Esophagus squamous epithelium (tissue), 5 donors: ENCODE data around the gene DNAH2. TPM values are rescaled to one million over a fixed set of nuclear protein-coding genes. Genes with fewer than 3 reads are reported as not detected.

Experiments used
- DNase-seq: peaks from one replicate; lab custom pipeline; 2025; lab: John Stamatoyannopoulos, UW
- H3K27ac ChIP-seq, 4 donors: fragments of 200-600 bp; sonication (generic); one replicate each; pipeline ENCODE4 v1.5.1; 2016 to 2019; ENCODE audit warnings: mild to moderate bottlenecking in 1 of 4
- H3K27me3 ChIP-seq, 4 donors: fragments of 200-600 bp; sonication (generic); 1 replicate in 3 of 4; 2 replicates in 1 of 4; pipeline versions ENCODE4 v1.5.1 to v1.6.0; 2017 to 2021; ENCODE audit warnings: antibody characterized with exemption in 1 of 4
- H3K36me3 ChIP-seq, 3 donors: fragments of 200-600 bp; sonication (generic); one replicate each; pipeline ENCODE4 v1.5.1; 2016 to 2019
- H3K4me1 ChIP-seq, 3 donors: fragments of 200-600 bp; sonication (generic); one replicate each; pipeline ENCODE4 v1.5.1; 2017 to 2019
- H3K4me3 ChIP-seq, 4 donors: fragments of 200-600 bp; sonication (generic); 1 replicate in 3 of 4; 2 replicates in 1 of 4; pipeline ENCODE4 v1.5.1; 2016 to 2019; ENCODE audit warnings: mild to moderate bottlenecking in 2 of 4, moderate library complexity in 1 of 4
- H3K9me3 ChIP-seq, 3 donors: fragments of 200-600 bp; sonication (generic); one replicate each; pipeline ENCODE4 v1.5.1; 2016 to 2019
- POLR2A ChIP-seq, 4 donors: fragments of 450-650 bp; IDR thresholded peaks; one replicate each; pipeline ENCODE4 v1.6.1; 2017; ENCODE audit warnings: antibody characterized with exemption in 4 of 4, mild to moderate bottlenecking in 4 of 4, moderate library complexity in 3 of 4
- WGBS, 2 donors: methylation state at CpG; one replicate each; pipeline ENCODE4 v1.1.5; 2018; 5-methylcytosine and 5-hydroxymethylcytosine counted together
- intact Hi-C: fragments of 100-400 bp; cut with DNase I; formaldehyde crosslinking; loops from one replicate; pipeline ENCODE4 v1.15.0; 2022
- total RNA-seq, 4 donors: library from RNA; depleted of rRNA; stranded (reverse); fragments of >200 nt; gene quantifications; one replicate each; pipeline ENCODE4 v1.1.0, GENCODE V29; 2016
- TF ChIP-seq, protein P1 (sequence below), 6 experiments: fragments of 450-650 bp in 4 of 6; fragments of 200-600 bp in 2 of 6; sonication (generic) in 2 of 6; IDR thresholded peaks; one replicate each; pipeline ENCODE4 v1.5.1; 2016 to 2019; ENCODE audit warnings: antibody characterized with exemption in 6 of 6, mild to moderate bottlenecking in 4 of 6, moderate library complexity in 4 of 6
- donor health status: DM: yes; HTN: yes; CAD: no.

Gene DNAH2
- total RNA-seq, 4 donors from 2014 or later: under 0.01 to 0.04 (median 0.03) TPM; not detected in 1

DNA sequence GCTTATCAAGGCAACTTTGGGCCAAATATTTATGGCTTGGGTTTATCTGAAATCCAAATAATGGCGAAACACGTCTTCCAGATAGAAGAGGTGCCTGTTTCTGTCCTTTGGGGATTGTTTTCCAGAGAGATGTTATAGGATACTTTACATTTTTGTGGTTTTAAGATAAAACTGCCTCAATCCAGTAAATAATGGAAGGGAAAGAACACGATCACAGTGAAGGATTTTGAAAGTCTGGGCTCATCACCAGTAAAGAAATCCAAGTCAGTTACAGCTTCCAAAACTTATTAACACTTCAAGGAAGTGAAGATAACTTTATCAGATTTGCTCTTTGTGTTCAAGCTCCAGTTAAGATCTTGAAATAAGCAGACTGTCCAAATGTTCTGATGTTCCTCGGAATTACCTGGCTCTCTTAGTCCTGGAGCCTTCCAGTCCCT, 30.1 kb downstream of the DNAH2 start:
- no peak for DNase-seq
- Histone ChIP-seq H3K27me3 (peaks cover 0 to 3% (median 0%) of the 10 kb centered on the region in 4 donors), H3K4me1 (peaks cover 0 to 11% (median 0%) of the 10 kb centered on the region in 3 donors), H3K9me3 (no peaks in the 10 kb centered on the region), H3K4me3 (no peak overlapping the region), H3K27ac (no peak overlapping the region), H3K36me3 (no peaks in the 10 kb centered on the region)
- no peak for TF ChIP-seq POLR2A (IDR thresholded peaks at IDR 0.05)
- TF ChIP-seq, protein P1, sequence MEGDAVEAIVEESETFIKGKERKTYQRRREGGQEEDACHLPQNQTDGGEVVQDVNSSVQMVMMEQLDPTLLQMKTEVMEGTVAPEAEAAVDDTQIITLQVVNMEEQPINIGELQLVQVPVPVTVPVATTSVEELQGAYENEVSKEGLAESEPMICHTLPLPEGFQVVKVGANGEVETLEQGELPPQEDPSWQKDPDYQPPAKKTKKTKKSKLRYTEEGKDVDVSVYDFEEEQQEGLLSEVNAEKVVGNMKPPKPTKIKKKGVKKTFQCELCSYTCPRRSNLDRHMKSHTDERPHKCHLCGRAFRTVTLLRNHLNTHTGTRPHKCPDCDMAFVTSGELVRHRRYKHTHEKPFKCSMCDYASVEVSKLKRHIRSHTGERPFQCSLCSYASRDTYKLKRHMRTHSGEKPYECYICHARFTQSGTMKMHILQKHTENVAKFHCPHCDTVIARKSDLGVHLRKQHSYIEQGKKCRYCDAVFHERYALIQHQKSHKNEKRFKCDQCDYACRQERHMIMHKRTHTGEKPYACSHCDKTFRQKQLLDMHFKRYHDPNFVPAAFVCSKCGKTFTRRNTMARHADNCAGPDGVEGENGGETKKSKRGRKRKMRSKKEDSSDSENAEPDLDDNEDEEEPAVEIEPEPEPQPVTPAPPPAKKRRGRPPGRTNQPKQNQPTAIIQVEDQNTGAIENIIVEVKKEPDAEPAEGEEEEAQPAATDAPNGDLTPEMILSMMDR (IDR thresholded peaks at IDR 0.05): no peak
- intact Hi-C loops: loop anchor here (10.0 kb wide), 2 partner anchors 67 to 237 kb away; no protein-coding TSS in a partner anchor
- WGBS, 2 donors: 68% methylated on average over 4 of the region's 4 CpGs

GRCh38 chr17:7748076-7748775, 30.7 kb downstream of the DNAH2 start:
- DNase-seq: no peak
- intact Hi-C loops: loop anchor here (10.0 kb wide), 2 partner anchors 67 to 237 kb away; no protein-coding TSS in a partner anchor
- no peak overlapping the region for H3K27ac ChIP-seq

GRCh38 chr17:7750321-7750821, 32.8 kb downstream of the DNAH2 start:
- no peak overlapping the region for H3K4me3 ChIP-seq
- H3K27me3 ChIP-seq: no peaks in the 10 kb centered on the region
- intact Hi-C loops: no loop called here
- peaks cover 0 to 20% (median 1%) of the 10 kb centered on the region in 3 donors for H3K4me1 ChIP-seq
- TF ChIP-seq, protein P1 (IDR thresholded peaks at IDR 0.05): no peak
- TF ChIP-seq POLR2A (IDR thresholded peaks at IDR 0.05): no peak
- no peaks in the 10 kb centered on the region for H3K9me3 ChIP-seq
- no peak for DNase-seq
- H3K36me3 ChIP-seq: no peaks in the 10 kb centered on the region
- H3K27ac ChIP-seq: no peak overlapping the region
- 34 to 35% methylated on average over 4 of the region's 4 CpGs for WGBS, 2 donors

More at GRCh38 chr17:7748076-7748775, 30.7 kb downstream of the DNAH2 start:
- H3K9me3 ChIP-seq: no peaks in the 10 kb centered on the region
- peaks cover 0 to 11% (median 0%) of the 10 kb centered on the region in 3 donors for H3K4me1 ChIP-seq
- TF ChIP-seq POLR2A (IDR thresholded peaks at IDR 0.05): no peak
- TF ChIP-seq, protein P1 (IDR thresholded peaks at IDR 0.05): no peak
- H3K36me3 ChIP-seq: no peaks in the 10 kb centered on the region
- H3K4me3 ChIP-seq: no peak overlapping the region
- no peaks in the 10 kb centered on the region for H3K27me3 ChIP-seq
- 73 to 80% methylated on average over 10 of the region's 10 CpGs for WGBS, 2 donors

GRCh38 chr17:7754656-7755055, 37.1 kb downstream of the DNAH2 start:
- H3K27ac ChIP-seq: peak overlapping the region in 2 of 4 donors; percentile 45 to 73
- TF ChIP-seq, protein P1 (IDR thresholded peaks at IDR 0.05): no peak
- TF ChIP-seq POLR2A (IDR thresholded peaks at IDR 0.05): no peak
- 53 to 61% methylated on average over 5 to 6 of the region's 8 CpGs for WGBS, 2 donors
- H3K4me3 ChIP-seq: no peak overlapping the region
- DNase-seq: no peak
- peaks cover 0 to 17% (median 2%) of the 10 kb centered on the region in 3 donors for H3K4me1 ChIP-seq
- H3K9me3 ChIP-seq: no peaks in the 10 kb centered on the region
- no peaks in the 10 kb centered on the region for H3K36me3 ChIP-seq
- no peaks in the 10 kb centered on the region for H3K27me3 ChIP-seq
- intact Hi-C loops: no loop called here
